GM18511 (cell line): ENCODE data around the gene PRAF2.
A peak's percentile ranks its signal among the peaks of the same experiment; 100 is the strongest.

ENCODE experiments used
- ATAC-seq: cut with Tn5 transposase; IDR thresholded peaks from one replicate; pipeline ENCODE4 v1.9.1; 2021; ENCODE audit warnings: mild to moderate bottlenecking, moderate library complexity; ENCODE audit not compliant: unreplicated experiment

PRAF2 gene

GRCh38 chrX:49043220-49043986 is 30.4 kb downstream of the PRAF2 start, which contains the start of gene TFE3:
TSS of gene TFE3 (minus strand) at chrX:49043357. CDS start at chrX:49043226, 131 bp downstream.
- peak; percentile 92 for ATAC-seq

- peak; percentile 4 for ATAC-seq
These were observed 31.1 kb downstream of the PRAF2 start for GRCh38 chrX:49042581-49043219.

- ATAC-seq, result no peak
These were observed 31.8 kb downstream of the PRAF2 start for GRCh38 chrX:49041744-49042580.

DNA sequence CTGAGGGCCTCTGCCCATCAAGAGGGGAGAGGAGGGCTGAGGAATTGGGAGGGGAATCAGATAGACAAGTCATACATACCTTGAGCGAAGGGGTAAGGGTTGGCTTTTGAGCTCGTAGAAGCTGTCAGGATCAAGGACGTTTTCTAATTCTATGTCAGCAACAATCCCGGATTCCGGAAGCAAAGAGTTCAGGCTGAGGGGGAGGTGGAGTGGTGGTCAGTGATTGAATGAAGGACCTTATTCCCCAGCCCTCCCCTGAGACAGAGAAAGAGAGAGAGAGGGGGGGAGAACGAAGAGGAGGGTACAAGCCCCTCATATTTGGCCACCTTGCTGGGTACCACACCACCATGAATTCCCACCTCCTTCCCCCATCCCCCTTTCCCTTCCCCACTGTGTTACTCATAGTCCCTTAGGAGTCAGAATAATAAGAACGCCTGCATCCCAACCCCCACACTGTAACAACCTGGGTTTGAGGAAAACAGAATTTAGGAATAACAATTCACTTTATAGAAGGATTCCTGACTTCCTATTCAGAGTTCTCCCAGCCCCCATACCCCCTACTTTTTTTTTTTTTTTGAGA is 33.3 kb downstream of the PRAF2 start:
- ATAC-seq, result no peak

DNA sequence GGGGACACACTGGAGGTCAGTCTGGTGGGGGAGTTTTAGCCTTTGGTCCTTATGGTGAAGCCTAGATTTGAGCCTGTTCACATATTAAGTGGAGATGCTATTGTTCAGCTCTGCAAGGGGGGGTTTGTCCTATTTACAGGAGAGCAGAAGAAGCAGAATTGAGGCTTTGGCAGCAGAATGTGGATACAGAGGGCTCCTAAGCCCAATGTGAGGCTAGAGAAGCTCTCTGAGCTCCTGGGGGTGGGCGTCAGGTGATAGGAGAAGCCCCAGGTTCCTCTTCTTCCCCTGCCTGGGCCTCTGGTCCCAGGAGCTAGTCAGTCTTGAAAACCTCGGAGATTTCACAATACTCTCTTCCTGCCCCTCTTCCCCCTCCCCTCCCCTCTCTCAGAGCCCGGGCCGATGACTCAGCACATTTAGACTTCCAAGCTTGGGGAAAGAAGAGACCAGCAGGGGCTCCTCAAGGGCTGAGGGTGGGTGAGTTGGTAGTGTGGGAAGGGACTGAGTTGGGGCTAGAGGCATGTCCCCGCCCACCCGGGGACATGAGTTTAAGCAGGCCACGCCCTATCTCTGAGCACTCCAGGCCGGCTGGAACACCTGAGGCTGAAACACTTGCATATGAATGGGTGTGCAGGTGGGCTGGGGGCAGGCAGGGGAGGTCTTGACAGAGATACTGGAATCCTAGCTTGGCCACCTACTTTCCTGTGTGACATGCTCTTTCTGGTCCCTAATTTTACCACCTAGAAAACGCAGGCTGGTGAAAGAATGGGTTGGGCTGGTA is 34.0 kb downstream of the PRAF2 start:
- ATAC-seq, result no peak

GRCh38 chrX:49037883-49038475 is 35.8 kb downstream of the PRAF2 start:
- ATAC-seq, result no peak

DNA sequence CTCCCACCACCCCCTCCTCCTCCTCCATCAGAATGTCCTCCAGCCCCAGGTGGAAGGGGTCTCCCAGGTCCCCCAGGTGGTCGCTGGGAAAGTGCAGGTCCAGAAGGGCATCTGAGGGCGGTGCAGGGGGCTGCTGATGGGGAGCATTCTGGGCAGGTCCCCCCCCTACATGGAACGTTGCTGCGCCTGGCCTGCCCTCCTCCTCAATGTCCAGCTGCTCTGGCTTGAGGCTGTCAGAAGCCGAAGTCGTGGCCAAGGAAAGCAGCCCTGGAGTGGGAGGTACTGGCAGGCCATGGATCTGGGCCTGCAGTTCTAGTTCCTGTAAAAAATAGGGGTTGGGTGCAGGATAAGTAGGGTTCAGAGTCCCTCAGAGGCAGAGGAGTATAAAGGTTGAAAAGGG is 43.5 kb downstream of the PRAF2 start:
- ATAC-seq, result no peak

DNA sequence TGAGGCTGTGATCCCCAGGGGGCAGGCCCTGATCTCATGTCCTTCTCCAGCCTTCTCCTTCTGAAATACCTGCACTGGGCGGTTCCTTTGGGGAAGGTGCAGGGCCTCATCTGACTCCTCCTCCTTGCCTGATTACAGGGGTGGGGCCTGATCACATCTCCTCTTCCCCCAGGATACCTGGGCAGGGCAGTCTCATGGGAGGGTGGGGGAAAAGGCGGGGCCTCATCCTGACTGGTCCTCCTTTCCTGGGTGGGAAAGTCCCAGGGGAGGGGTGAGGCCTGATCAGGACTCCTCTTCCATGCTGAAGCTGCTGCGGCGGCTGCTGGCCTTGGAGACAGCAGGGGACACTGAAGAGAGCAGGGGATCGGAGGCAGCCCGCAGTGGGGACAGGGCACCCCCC is 43.9 kb downstream of the PRAF2 start:
- ATAC-seq, result no peak
